OCI-M1 (cell line): Measurements from ENCODE around the gene AMER2.
A peak's percentile ranks its signal among the peaks of the same experiment; 100 is the strongest.

Source experiments
- DNase-seq: peaks from one replicate; lab custom pipeline; 2025; lab: John Stamatoyannopoulos, UW

Gene AMER2

GRCh38 chr13:25171517-25172302 is at the start of gene AMER2:
TSS of gene AMER2 (minus strand) at chr13:25172288. CDS start at chr13:25171619, 669 bp downstream.
- DNase-seq = no peak

- DNase-seq = no peak
These were observed 45.9 kb upstream of the AMER2 start for GRCh38 chr13:25218019-25218418.

GRCh38 chr13:25217023-25217885 is 45.2 kb upstream of the AMER2 start:
- DNase-seq = no peak

- no peak for DNase-seq
These were observed 43.1 kb upstream of the AMER2 start for GRCh38 chr13:25215253-25215575.

GRCh38 chr13:25214491-25215252 is 42.6 kb upstream of the AMER2 start:
- no peak for DNase-seq

GRCh38 chr13:25213715-25214114 is 41.6 kb upstream of the AMER2 start:
- DNase-seq = no peak

GRCh38 chr13:25210842-25211569 is 38.9 kb upstream of the AMER2 start:
- no peak for DNase-seq

GRCh38 chr13:25207291-25207810 is 35.3 kb upstream of the AMER2 start:
- DNase-seq = no peak

- DNase-seq = no peak
These were observed 32.8 kb upstream of the AMER2 start for GRCh38 chr13:25204863-25205262.

- DNase-seq = no peak
These were observed 31.1 kb upstream of the AMER2 start for GRCh38 chr13:25203127-25203740.

GRCh38 chr13:25200783-25201182 is 28.7 kb upstream of the AMER2 start:
- peak; percentile 34 for DNase-seq

GRCh38 chr13:25198647-25199046 is 26.6 kb upstream of the AMER2 start:
- no peak for DNase-seq

- DNase-seq = no peak
These were observed 24.9 kb upstream of the AMER2 start for GRCh38 chr13:25196971-25197370.

- no peak for DNase-seq
These were observed 20.8 kb upstream of the AMER2 start for GRCh38 chr13:25192936-25193335.

- DNase-seq = no peak
These were observed 20.4 kb upstream of the AMER2 start for GRCh38 chr13:25192489-25192888.

- no peak for DNase-seq
These were observed 20.0 kb upstream of the AMER2 start for GRCh38 chr13:25192052-25192451.

- DNase-seq = no peak
These were observed 18.7 kb upstream of the AMER2 start for GRCh38 chr13:25190771-25191170.

GRCh38 chr13:25190256-25190655 is 18.2 kb upstream of the AMER2 start:
- no peak for DNase-seq

- DNase-seq = no peak
These were observed 15.5 kb upstream of the AMER2 start for GRCh38 chr13:25187596-25187995.

- no peak for DNase-seq
These were observed 14.1 kb upstream of the AMER2 start for GRCh38 chr13:25186187-25186586.

- no peak for DNase-seq
These were observed 9.5 kb upstream of the AMER2 start for GRCh38 chr13:25181597-25181996.
